Measurements from ENCODE around the gene CELSR2.

The CELSR2 gene

GRCh38 chr1:109272021-109272799, 22.9 kb downstream of the CELSR2 start:
- no peak for TF ChIP-seq CTCF (IDR thresholded peaks at IDR 0.05; ENCODE audit: control insufficient read depth, insufficient read depth, low read depth, low read length, missing control alignments)
- DNase-seq (ENCODE audit: low read depth): no peak
- H3K4me3 ChIP-seq (ENCODE audit: control insufficient read depth, low read depth, low read length): no peak overlapping the region

- DNase-seq (ENCODE audit: low read depth): no peak
- no peak overlapping the region for H3K4me3 ChIP-seq (ENCODE audit: control insufficient read depth, low read depth, low read length)
- TF ChIP-seq CTCF (IDR thresholded peaks at IDR 0.05; ENCODE audit: control insufficient read depth, insufficient read depth, low read depth, low read length, missing control alignments): no peak
These were observed 23.6 kb downstream of the CELSR2 start for GRCh38 chr1:109272831-109273547.

DNA sequence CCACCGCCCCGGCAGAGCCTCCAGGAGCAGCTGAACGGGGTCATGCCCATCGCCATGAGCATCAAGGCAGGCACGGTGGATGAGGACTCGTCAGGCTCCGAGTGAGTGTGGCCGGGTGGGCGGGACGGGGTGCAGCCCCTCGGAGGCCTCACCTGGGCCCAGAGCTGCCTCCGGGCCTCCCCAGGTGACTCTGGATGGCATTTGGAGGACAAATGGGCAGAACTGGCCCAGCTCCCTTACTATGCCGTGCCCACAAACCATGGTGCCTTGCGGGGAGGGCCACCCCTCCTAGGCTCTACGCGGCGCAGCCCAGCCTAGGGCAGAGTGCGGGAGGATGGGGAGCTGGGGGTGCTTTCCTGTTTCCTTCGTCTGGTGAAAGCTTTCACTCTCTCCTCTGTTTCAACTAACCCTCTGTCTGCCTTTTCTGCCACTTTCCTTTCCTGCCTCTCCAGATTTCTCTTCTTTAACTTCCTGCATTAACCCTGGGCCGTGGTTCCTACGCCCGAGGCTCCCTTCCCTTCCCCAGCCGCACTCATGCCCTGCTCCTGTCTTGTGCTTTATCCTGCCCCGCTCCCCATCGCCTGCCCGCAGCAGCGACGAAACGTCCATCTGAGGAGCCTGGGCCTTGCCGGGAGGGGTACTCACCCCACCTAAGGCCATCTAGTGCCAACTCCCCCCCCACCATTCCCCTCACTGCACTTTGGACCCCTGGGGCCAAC, 24.4 kb downstream of the CELSR2 start:
- no peak for DNase-seq (ENCODE audit: low read depth)
- H3K4me3 ChIP-seq (ENCODE audit: control insufficient read depth, low read depth, low read length): no peak overlapping the region
- no peak for TF ChIP-seq CTCF (IDR thresholded peaks at IDR 0.05; ENCODE audit: control insufficient read depth, insufficient read depth, low read depth, low read length, missing control alignments)

- DNase-seq (ENCODE audit: low read depth): no peak
- TF ChIP-seq CTCF (IDR thresholded peaks at IDR 0.05; ENCODE audit: control insufficient read depth, insufficient read depth, low read depth, low read length, missing control alignments): no peak
- no peak overlapping the region for H3K4me3 ChIP-seq (ENCODE audit: control insufficient read depth, low read depth, low read length)
These were observed 25.5 kb downstream of the CELSR2 start for GRCh38 chr1:109274533-109275476.

GRCh38 chr1:109275706-109276345, 26.5 kb downstream of the CELSR2 start:
- DNase-seq (ENCODE audit: low read depth): peak; percentile 24
- no peak for TF ChIP-seq CTCF (IDR thresholded peaks at IDR 0.05; ENCODE audit: control insufficient read depth, insufficient read depth, low read depth, low read length, missing control alignments)
- H3K4me3 ChIP-seq (ENCODE audit: control insufficient read depth, low read depth, low read length): no peak overlapping the region

Data from AG09309 (cell line).